Stimulated activated CD8-positive, alpha-beta memory T cell treated with anti-CD3 and anti-CD28 coated beads, Interleukin-4, amount 100 ng/mL, for 4 hours (primary cell): ENCODE data around the gene MARCHF2.

Experiments
- DNase-seq, 2 donors: peaks; one replicate each; pipeline ENCODE4 v3.0.0-alpha.2; 2020; ENCODE audit warnings: low read depth in 2 of 2, low spot score in 1 of 2

The MARCHF2 gene

DNA sequence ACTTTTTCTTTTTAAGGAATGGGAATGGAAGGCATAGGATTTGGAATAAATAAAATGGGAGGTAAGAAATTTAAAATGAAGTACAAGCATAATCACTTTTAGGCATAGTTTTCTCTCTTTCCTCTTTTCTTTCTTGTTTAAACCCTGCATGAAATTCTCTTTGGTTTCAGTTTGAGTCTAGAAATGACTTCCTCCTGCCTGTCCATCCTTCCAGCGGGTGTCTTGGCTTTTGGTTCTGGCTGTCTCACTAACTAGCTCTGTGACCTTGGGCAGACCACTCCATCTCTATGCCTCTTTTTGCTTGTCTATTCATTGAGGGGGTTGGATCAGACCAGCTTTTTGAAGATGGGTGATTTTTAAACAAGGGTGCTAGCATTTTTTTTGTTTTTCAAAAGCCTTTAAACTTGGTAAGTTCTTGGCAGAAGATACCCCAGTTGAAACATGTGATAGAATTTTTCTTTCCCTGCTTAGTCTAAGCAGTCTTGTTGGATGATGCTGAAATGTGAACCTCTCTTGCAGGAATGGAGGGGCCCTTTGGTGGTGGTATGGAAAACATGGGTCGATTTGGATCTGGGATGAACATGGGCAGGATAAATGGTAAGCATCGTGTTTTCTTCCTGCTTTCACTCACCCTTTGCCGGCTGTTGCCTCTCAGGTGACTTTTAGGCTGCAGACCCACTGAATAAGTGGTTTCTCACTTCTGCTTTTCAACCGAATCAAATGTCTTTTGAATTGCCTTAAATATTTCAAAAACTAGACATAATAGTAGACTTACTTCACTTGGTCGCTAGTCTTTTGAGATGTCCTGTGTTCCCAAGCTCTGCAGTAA is 60.8 kb downstream of the MARCHF2 start:
- DNase-seq, result no peak

- no peak for DNase-seq
These were observed 61.9 kb downstream of the MARCHF2 start for GRCh38 chr19:8475005-8475404.

DNA sequence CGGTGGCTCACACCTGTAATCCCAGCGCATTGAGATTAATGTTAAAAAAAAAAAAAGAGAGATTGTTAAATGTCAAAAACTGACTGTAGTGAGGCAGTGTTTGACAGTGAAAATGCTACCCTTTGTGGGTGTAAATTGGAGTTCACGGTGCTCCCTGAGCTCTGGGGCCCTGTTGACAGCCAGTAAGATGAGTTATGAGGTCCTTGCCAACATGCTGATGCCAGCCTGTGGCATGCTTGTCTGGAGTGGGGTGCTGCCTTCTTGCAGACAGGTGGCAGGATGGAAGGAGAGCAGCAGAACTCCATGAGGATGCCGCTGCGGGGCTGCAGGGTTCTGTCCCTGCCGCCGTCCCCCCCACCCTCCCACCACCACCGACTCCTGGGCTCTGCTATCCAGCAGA is 63.4 kb downstream of the MARCHF2 start:
- no peak for DNase-seq

DNA sequence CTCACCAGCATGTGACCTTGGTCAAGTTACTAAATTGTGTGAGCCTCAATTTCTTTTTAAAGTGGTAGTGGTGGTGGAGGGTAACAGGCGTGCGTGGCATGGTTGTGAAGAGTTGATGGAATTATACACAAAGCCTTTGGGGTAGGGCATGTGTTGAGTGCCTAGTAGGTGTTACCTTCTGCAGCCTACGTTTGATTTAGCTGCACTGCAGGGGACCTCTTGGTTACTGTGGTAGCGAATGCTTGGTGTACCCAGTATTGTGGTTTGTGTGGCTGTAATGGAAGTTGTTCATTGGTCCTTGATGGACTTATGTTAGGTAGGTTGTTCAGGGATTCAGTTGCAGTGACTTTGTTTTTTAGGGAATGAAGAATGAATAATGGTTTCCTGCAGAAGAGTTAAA is 64.8 kb downstream of the MARCHF2 start:
- no peak for DNase-seq

DNA sequence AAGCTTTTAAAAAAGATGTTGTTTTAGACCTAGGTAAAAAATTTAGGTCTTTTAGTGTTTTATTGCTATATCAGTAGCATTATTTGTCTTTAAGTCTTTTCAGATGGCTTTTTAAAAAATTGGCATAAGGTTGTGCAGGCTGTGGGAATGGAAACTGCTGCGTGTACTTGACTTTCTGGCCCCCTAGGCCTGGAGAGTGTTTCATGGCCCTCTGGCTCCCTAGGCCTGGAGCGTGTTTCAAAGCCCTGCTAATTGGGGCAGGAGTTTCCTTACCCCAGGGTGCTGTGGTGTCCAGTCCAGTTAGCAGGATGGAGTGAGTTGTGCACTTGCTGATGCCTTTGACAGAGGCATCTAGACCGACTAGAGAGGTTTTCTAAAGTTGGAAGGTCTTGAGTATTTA is 65.5 kb downstream of the MARCHF2 start:
- DNase-seq, result no peak

DNA sequence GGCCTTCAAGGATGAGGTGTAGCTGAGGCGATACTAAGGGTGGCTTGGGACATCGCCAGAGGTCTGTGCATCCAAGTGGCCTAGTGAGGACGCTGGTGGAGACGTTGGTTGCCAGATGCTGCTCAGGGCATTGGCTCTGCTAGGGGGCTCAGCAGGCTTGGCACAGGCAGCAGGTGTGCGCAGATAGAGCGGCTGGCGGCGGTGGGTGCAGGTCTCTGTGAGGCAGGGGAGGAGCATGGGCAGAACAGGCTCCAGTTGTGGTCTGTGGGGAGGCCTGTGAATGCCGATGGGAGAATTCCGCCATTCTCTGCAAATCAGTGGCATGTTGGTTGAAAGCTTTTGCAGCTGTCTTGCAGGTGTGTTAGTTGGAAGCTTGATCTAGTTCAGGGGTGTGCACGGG is 68.1 kb downstream of the MARCHF2 start:
- no peak for DNase-seq

DNA sequence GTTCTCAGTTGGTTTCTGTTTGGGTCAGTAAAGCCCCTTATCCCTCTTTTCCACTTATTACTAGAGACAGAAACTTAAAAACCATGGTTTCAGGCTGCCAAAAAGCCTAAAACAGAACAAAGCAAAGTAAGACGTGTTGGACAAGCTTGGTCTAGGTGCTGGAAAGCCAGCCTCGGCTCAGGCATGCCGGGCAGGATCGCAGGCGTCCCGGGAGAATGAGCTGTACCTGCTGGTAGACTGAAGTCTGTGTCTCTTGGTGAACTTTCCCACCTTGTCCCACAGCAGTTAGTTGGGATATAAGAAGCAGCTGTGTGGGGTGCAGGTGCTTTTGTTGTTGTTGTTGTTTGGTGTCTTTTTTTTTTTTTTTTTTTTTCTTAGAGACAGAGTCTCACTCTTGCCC is 68.5 kb downstream of the MARCHF2 start:
- no peak for DNase-seq

DNA sequence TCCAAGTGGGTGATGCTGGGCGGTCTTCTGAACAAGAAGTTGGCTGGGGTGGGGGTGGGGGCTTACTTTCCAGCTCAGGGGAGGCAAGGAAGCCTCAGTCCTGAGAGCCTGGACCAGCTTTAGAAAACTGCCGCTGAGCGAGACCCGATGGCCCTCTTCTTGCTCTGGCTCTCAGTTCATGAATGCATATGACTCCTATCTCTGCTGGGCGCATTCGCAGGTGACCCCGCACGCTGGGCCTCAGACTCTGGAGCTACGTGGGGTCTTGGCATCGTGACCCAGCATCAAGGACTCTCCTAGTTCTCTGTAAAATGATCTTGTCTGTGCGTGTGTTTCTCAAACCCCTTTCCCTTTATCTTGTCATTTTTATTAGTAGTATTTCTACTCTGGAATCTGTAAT is 69.6 kb downstream of the MARCHF2 start:
- DNase-seq, result no peak

- no peak for DNase-seq
These were observed 70.1 kb downstream of the MARCHF2 start for GRCh38 chr19:8483165-8483564.

- no peak for DNase-seq
These were observed 71.3 kb downstream of the MARCHF2 start for GRCh38 chr19:8484331-8484894.

GRCh38 chr19:8485561-8486371 is 72.7 kb downstream of the MARCHF2 start:
- DNase-seq, result no peak

DNA sequence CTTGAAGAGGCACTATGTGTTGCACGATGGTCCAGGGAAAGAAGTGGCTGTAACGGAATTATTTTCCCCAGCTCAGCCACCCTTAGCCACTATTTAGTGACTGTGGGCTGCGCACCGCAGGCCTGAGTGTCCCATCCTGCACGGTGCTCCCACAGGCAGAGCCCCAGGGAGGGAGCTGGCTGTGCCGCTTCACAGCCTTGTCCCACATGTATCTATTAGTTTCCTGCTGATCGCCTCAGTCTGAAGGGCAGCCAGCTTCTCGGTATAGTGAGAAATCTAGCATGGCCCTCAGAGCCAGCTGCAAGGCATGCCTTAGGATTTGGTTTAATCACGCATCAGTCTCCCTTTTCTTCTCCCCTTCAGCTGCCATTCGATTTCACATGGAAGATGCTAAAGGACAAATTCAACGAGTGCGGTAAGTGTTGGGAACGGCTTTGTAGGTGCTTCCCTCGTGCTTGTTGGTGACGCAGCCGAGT is 73.6 kb downstream of the MARCHF2 start:
- DNase-seq, result no peak

- peak in 1 of 2 donors; percentile 40 for DNase-seq
These were observed 74.2 kb downstream of the MARCHF2 start for GRCh38 chr19:8487137-8487851.

DNA sequence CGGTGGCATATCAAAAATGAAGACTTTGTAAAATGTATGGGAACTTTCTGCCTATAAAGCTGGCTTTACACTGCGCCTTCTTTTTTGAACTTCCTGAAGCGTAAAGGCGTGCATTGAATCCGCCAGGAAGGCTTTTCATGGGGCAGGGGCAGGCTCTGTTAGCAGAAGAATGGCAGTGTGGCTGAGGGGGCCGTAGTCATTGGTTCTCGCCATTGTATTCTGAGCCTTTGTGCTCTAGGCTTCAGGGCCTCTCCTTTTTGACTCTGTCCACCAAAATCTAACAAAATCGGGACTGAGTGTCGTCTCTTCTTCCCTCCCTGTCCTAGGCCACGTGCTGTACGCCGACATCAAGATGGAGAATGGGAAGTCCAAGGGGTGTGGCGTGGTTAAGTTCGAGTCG is 75.3 kb downstream of the MARCHF2 start:
- DNase-seq, result no peak
